Panc1 (cell line): Measurements from ENCODE around the gene GAST. TPM values are rescaled to one million over a fixed set of nuclear protein-coding genes. Genes with fewer than 3 reads are reported as not detected.

Experiments
- ATAC-seq: fragments of 200-7000 bp; cut with Tn5 transposase; 2 replicates; pipeline ENCODE4 v1.9.1; 2020; ENCODE audit warnings: mild to moderate bottlenecking, moderate library complexity
- BruUV-seq: library from RNA; stranded (reverse); fragments of 400-500 nt; replicated peaks from 2 replicates; lab custom pipeline; 2021; lab: Mats Ljungman, UMichigan
- CTCF ChIA-PET: fragments of 300-600 bp; sonication (Branson Sonifier 250); formaldehyde crosslinking; loops from one replicate; lab custom pipeline; 2022; ENCODE audit warnings: antibody characterized with exemption; lab: Charles Lee
- POLR2A ChIA-PET: fragments of 300-600 bp; sonication (Branson Sonifier 250); formaldehyde crosslinking; loops from one replicate; lab custom pipeline; 2022; ENCODE audit warnings: antibody characterized with exemption; lab: Charles Lee
- DNase-seq: peaks from one replicate; pipeline ENCODE4 v3.0.0-alpha.2; 2010; ENCODE audit warnings: low read depth, low spot score
- H3K27ac ChIP-seq: 2 replicates; pipeline ENCODE4 v1.5.1; 2011; ENCODE audit warnings: mild to moderate bottlenecking, low read length, inconsistent platforms
- H3K27me3 ChIP-seq: fragments of 200-500 bp; sonication (Bioruptor generic); 2 replicates; pipeline ENCODE4 v1.6.0; 2014; ENCODE audit warnings: low read length, inconsistent platforms; ENCODE audit not compliant: control insufficient read depth, insufficient read depth
- H3K36me3 ChIP-seq: fragments of 200-500 bp; sonication (Bioruptor generic); 2 replicates; pipeline ENCODE4 v1.5.1; 2014; ENCODE audit warnings: inconsistent platforms, mild to moderate bottlenecking, low read length, moderate library complexity; ENCODE audit not compliant: control insufficient read depth, insufficient read depth
- H3K4me1 ChIP-seq: 2 replicates; pipeline ENCODE4 v1.5.1; 2011; ENCODE audit warnings: inconsistent platforms, mild to moderate bottlenecking, low read length, moderate library complexity; ENCODE audit not compliant: control insufficient read depth, insufficient read depth
- H3K4me3 ChIP-seq, 2 experiments: 2 replicates each; pipeline ENCODE4 v1.5.1; 2011 to 2012; ENCODE audit warnings: low read depth in 2 of 2, low read length in 2 of 2, mild to moderate bottlenecking in 2 of 2, inconsistent platforms in 1 of 2, moderate library complexity in 1 of 2
- H3K9me3 ChIP-seq: fragments of 200-500 bp; sonication (Bioruptor generic); 2 replicates; pipeline ENCODE4 v1.5.1; 2014; ENCODE audit warnings: low read depth, mild to moderate bottlenecking, inconsistent platforms, low read length, moderate library complexity; ENCODE audit not compliant: control insufficient read depth, insufficient read depth
- POLR2AphosphoS5 ChIP-seq: IDR thresholded peaks from 2 replicates; pipeline ENCODE4 v1.6.1; 2012; ENCODE audit warnings: mild to moderate bottlenecking, low read depth, low read length, moderate library complexity
- SIN3A ChIP-seq: IDR thresholded peaks from 2 replicates; pipeline ENCODE4 v1.6.1; 2012; ENCODE audit warnings: low read depth, mild to moderate bottlenecking, low read length, moderate library complexity, borderline replicate concordance; ENCODE audit not compliant: insufficient read depth
- TCF7L2 ChIP-seq: IDR thresholded peaks from 2 replicates; pipeline ENCODE4 v1.6.1; 2011; ENCODE audit warnings: mild to moderate bottlenecking, low read depth, low read length, inconsistent platforms
- in situ Hi-C: cut with HindIII; loops from 2 replicates; pipeline ENCODE4 v1.10.0; 2016; ENCODE audit warnings: low sequenced_read_pairs, low pct_unique_long_range_greater_than_20kb
- intact Hi-C: fragments of 100-400 bp; cut with micrococcal nuclease; formaldehyde crosslinking; loops from one replicate; pipeline ENCODE4 v1.10.0; 2022; ENCODE audit not compliant: unreplicated experiment
- total RNA-seq: library from RNA; stranded (reverse); gene quantifications from one replicate; pipeline ENCODE4 v1.2.1, GENCODE V29; 2021; ENCODE audit not compliant: unreplicated experiment
- TF ChIP-seq, protein P1 (sequence below): fragments of 450-650 bp; IDR thresholded peaks from 2 replicates; pipeline ENCODE4 v1.5.1; 2017; ENCODE audit warnings: mild to moderate bottlenecking
- TF ChIP-seq, protein P2 (sequence below), 2 experiments: IDR thresholded peaks; 2 replicates each; pipeline ENCODE4 v1.6.1; 2011 to 2012; ENCODE audit warnings: low read depth in 2 of 2, control low read depth in 1 of 2, low read length in 1 of 2, mild to moderate bottlenecking in 1 of 2, moderate library complexity in 1 of 2; ENCODE audit not compliant: insufficient read depth in 1 of 2

Gene GAST
- total RNA-seq, 1 experiment from 2014 or later, result not detected

DNA sequence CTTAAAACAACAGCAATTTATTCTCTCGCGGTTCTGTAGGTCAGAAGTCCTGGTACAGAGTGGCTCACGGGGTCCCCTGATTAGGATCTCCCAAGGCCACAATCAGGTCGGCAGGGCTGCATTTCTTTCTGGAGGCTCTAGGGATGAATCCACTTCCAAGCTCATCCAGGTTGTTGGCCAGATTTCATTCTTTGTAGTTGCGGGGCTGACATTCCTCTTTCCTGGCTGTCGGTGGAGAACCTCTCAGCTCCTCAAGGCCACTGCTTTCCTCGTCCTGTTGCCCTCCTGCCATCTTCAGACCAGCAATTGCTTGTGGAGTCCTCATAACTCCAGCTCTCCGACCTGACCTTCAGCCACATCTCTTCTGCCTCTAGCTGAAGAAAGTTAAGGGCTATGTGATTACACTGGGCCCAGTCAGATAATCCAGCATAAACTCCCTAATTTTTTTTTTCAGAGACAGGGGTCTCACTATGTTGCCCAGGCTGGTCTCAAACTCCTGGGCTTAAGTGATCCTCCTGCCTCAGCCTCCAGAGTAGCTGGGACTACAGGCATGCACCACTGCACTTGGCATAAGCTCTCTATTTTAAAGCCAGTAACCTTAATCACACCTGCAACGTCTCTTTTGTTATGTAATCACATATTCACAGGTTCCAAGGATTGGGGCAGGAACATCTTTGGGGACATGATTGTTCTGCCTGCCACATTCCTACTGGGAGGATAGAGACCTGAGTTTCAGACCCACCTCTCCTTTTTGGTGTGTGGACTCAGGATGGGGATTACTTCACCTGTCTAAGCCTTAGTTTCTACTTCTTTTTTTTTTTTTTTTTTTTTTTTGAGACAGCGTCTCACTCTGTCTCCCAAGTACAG is 4.1 kb upstream of the GAST start:
- ChIA-PET CTCF (interaction anchor here (1.8 kb wide), 1 partner anchor 12 kb away, joined by 8 read pairs; no protein-coding TSS in a partner anchor), POLR2A (interaction anchor here (0.5 to 1.0 kb wide), 2 partner anchors 10 to 81 kb away, joined by 3 read pairs; no protein-coding TSS in a partner anchor)
- Histone ChIP-seq H3K27ac (no peak overlapping the region), H3K9me3 (no peaks in the 10 kb centered on the region), H3K4me3 (no peak overlapping the region), H3K27me3 (no peaks in the 10 kb centered on the region), H3K4me1 (no peaks in the 10 kb centered on the region), H3K36me3 (no peaks in the 10 kb centered on the region)
- TF ChIP-seq, protein P1, sequence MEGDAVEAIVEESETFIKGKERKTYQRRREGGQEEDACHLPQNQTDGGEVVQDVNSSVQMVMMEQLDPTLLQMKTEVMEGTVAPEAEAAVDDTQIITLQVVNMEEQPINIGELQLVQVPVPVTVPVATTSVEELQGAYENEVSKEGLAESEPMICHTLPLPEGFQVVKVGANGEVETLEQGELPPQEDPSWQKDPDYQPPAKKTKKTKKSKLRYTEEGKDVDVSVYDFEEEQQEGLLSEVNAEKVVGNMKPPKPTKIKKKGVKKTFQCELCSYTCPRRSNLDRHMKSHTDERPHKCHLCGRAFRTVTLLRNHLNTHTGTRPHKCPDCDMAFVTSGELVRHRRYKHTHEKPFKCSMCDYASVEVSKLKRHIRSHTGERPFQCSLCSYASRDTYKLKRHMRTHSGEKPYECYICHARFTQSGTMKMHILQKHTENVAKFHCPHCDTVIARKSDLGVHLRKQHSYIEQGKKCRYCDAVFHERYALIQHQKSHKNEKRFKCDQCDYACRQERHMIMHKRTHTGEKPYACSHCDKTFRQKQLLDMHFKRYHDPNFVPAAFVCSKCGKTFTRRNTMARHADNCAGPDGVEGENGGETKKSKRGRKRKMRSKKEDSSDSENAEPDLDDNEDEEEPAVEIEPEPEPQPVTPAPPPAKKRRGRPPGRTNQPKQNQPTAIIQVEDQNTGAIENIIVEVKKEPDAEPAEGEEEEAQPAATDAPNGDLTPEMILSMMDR, result no peak
- DNase-seq, result no peak
- in situ Hi-C loops, result no loop called here
- ATAC-seq, result no peak
- BruUV-seq, result no TSS peak
- intact Hi-C loops, result no loop called here

GRCh38 chr17:41710472-41711090 is 1.6 kb upstream of the GAST start:
- in situ Hi-C loops (no loop called here), intact Hi-C loops (no loop called here)
- Histone ChIP-seq H3K36me3 (no peaks in the 10 kb centered on the region), H3K4me1 (no peaks in the 10 kb centered on the region), H3K27ac (no peak overlapping the region), H3K9me3 (no peaks in the 10 kb centered on the region), H3K4me3 (no peak overlapping the region), H3K27me3 (no peaks in the 10 kb centered on the region)
- no peak for TF ChIP-seq SIN3A
- TF ChIP-seq TCF7L2, result no peak
- TF ChIP-seq POLR2AphosphoS5, result no peak
- TF ChIP-seq, protein P2, sequence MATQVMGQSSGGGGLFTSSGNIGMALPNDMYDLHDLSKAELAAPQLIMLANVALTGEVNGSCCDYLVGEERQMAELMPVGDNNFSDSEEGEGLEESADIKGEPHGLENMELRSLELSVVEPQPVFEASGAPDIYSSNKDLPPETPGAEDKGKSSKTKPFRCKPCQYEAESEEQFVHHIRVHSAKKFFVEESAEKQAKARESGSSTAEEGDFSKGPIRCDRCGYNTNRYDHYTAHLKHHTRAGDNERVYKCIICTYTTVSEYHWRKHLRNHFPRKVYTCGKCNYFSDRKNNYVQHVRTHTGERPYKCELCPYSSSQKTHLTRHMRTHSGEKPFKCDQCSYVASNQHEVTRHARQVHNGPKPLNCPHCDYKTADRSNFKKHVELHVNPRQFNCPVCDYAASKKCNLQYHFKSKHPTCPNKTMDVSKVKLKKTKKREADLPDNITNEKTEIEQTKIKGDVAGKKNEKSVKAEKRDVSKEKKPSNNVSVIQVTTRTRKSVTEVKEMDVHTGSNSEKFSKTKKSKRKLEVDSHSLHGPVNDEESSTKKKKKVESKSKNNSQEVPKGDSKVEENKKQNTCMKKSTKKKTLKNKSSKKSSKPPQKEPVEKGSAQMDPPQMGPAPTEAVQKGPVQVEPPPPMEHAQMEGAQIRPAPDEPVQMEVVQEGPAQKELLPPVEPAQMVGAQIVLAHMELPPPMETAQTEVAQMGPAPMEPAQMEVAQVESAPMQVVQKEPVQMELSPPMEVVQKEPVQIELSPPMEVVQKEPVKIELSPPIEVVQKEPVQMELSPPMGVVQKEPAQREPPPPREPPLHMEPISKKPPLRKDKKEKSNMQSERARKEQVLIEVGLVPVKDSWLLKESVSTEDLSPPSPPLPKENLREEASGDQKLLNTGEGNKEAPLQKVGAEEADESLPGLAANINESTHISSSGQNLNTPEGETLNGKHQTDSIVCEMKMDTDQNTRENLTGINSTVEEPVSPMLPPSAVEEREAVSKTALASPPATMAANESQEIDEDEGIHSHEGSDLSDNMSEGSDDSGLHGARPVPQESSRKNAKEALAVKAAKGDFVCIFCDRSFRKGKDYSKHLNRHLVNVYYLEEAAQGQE (IDR thresholded peaks at IDR 0.05; ENCODE audit: insufficient read depth in 1 of 2, low read depth in 2 of 2, low read length in 1 of 2), result no peak
- TF ChIP-seq, protein P1, result no peak
- no peak for DNase-seq
- ChIA-PET CTCF (interaction anchor here (0.7 kb wide), 1 partner anchor 43 kb away, joined by 6 read pairs; no protein-coding TSS in a partner anchor), POLR2A (no interaction called here)
- ATAC-seq, result no peak
- BruUV-seq, result no TSS peak
